ENCODE data around the gene KDM4E.
"Not testable (repeated sequence)": the region's sequence is repeated elsewhere in the genome, so short reads cannot be mapped to it uniquely, and the experiment has no call there.

The KDM4E gene

DNA sequence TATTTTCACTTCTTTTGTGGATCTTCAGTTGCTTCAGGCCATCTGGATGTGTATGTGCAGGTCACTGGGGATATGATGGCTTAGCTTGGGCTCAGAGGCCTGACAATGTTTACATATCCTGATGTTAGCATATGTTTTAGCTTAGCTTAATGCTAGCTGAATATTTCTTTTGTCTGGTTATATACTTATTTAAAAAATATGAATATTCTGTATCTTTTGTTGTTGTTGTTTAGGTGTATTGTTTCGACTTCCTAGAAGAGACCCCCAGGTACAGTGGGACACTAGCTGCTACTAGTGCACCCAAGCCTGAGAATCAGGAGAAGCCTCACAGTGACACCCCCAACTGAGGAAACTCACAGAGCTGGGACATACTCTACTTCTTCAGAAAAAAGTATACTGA is at the start of gene KDM4E:
KDM4E (plus strand) TSS at position 301 of the 400 bp plus-strand sequence. CDS start 300 bp downstream, outside the sequence.
- H3K4me1 Mint-ChIP-seq = no peaks in the 10 kb centered on the region
- no peaks in the 10 kb centered on the region for H3K27me3 Mint-ChIP-seq
- no peaks in the 10 kb centered on the region for H3K36me3 Mint-ChIP-seq
- ATAC-seq = no peak
- H3K27ac Mint-ChIP-seq = no peak within 1 kb of the TSS
- H3K4me3 Mint-ChIP-seq = no peak within 1 kb of the TSS
- H3K9me3 Mint-ChIP-seq = no peaks in the 10 kb centered on the region

GRCh38 chr11:94975599-94975998 is 49.5 kb upstream of the KDM4E start:
- Mint-ChIP-seq H3K36me3 (peaks cover 15% of the 10 kb centered on the region), H3K27me3 (no peaks in the 10 kb centered on the region), H3K4me3 (no peak overlapping the region), H3K27ac (no peak overlapping the region), H3K9me3 (peaks cover 2% of the 10 kb centered on the region), H3K4me1 (peaks cover 13% of the 10 kb centered on the region)
- ATAC-seq = no peak

DNA sequence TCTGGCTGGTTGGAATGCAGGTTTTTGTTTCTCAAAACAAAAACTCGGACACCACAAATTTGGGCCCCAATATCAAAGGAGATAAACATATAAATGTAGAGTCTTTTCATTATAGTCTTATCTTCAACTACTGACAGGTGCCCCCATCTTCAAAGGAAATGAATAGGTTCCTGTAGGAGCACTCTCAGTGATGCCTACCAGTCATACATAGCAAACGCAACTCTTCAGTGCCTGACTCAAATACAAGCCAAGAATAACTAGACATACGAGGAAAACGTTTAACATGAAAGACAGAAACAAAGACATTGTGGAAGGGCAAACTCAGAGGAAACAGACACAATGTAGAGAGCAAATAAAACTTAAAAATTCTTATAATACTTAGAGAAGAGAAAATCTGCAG is 37.7 kb upstream of the KDM4E start:
- Mint-ChIP-seq H3K9me3 (no peaks in the 10 kb centered on the region), H3K36me3 (no peaks in the 10 kb centered on the region), H3K27me3 (peaks cover 10% of the 10 kb centered on the region), H3K4me3 (no peak overlapping the region), H3K4me1 (no peaks in the 10 kb centered on the region), H3K27ac (no peak overlapping the region)
- no peak for ATAC-seq

DNA sequence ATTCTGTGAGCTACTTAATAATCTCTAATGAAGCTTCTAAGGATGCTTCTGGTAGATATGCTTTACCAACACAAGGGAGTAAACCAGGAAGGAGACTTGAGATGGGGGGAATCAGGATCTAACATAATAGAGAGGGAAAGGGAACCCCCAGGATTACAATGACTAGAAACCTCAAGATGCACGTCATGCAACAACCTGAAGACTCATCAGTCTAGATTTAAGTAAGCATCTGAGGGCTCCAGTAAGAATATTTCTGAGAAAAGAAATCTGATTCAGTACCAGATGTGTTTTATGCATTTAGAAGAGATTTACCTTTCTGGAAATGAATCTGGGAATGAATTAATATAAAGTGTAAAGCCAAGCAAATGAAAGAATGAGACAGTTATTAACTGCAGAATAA is 36.3 kb upstream of the KDM4E start:
- Mint-ChIP-seq H3K4me3 (no peak overlapping the region), H3K4me1 (no peaks in the 10 kb centered on the region), H3K27ac (no peak overlapping the region), H3K27me3 (peaks cover 10% of the 10 kb centered on the region), H3K9me3 (no peaks in the 10 kb centered on the region), H3K36me3 (no peaks in the 10 kb centered on the region)
- no peak for ATAC-seq

DNA sequence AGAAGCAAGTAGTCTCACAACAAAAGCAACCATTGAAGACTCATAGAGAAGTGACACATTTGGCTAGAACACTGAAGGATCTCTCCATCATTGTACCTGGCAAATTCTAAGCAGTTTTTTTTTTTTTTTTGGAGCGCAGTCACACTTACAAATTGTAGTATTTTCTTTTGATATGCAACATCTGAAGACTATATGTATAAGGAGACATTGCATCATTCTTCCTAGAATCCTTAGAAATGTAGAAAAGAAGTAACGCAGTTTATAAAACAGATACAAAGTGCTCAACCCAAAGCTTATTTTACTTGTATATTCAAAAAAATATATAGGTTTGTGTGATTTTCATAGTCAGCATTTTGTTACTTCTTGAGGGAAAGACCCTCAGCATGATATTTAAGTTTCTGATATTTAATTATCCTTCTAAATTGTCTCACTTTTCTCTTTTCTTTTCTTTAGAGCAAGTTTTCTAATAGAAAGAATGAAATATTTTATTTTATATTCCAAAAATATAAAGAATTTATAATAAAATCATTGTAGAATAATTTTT is 31.6 kb upstream of the KDM4E start:
- Mint-ChIP-seq H3K9me3 (no peaks in the 10 kb centered on the region), H3K27me3 (peaks cover 10% of the 10 kb centered on the region), H3K4me3 (no peak overlapping the region), H3K27ac (no peak overlapping the region), H3K4me1 (no peaks in the 10 kb centered on the region), H3K36me3 (peaks cover 3% of the 10 kb centered on the region)
- no peak for ATAC-seq

DNA sequence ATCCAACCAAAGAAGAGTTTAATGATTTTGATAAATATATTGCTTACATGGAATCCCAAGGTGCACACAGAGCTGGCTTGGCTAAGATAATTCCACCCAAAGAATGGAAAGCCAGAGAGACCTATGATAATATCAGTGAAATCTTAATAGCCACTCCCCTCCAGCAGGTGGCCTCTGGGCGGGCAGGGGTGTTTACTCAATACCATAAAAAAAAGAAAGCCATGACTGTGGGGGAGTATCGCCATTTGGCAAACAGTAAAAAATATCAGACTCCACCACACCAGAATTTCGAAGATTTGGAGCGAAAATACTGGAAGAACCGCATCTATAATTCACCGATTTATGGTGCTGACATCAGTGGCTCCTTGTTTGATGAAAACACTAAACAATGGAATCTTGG is 27.6 kb upstream of the KDM4E start:
- Mint-ChIP-seq H3K4me1 (no peaks in the 10 kb centered on the region), H3K9me3 (no peaks in the 10 kb centered on the region), H3K4me3 (no peak overlapping the region), H3K27ac (no peak overlapping the region), H3K27me3 (peaks cover 8% of the 10 kb centered on the region), H3K36me3 (peaks cover 8% of the 10 kb centered on the region)
- ATAC-seq = no peak

DNA sequence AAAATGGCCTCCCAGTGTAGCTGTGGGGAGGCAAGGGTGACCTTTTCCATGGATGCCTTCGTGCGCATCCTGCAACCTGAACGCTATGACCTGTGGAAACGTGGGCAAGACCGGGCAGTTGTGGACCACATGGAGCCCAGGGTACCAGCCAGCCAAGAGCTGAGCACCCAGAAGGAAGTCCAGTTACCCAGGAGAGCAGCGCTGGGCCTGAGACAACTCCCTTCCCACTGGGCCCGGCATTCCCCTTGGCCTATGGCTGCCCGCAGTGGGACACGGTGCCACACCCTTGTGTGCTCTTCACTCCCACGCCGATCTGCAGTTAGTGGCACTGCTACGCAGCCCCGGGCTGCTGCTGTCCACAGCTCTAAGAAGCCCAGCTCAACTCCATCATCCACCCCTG is 26.8 kb upstream of the KDM4E start:
- H3K9me3 Mint-ChIP-seq = no peaks in the 10 kb centered on the region
- H3K27me3 Mint-ChIP-seq = peaks cover 8% of the 10 kb centered on the region
- ATAC-seq = no peak
- no peak overlapping the region for H3K4me3 Mint-ChIP-seq
- H3K27ac Mint-ChIP-seq = no peak overlapping the region
- peaks cover 8% of the 10 kb centered on the region for H3K36me3 Mint-ChIP-seq
- H3K4me1 Mint-ChIP-seq = no peaks in the 10 kb centered on the region

DNA sequence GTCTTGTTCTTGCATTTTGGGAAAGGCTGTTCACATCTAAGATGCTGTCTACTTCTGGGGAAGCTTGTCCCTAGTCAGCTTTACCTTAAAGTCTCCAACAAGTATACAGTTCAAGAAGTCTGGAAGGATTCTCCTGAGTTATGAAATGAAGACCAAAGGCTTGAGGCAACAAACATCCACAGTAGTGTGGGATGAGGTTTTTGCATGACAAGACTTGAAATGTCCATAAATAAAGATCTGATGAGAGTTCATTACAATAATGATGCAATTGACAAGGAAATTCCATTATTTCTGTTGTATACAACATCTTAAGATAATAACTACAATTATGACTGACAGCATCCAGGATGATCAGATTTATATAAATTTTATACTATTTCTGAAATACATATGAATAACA is 21.3 kb upstream of the KDM4E start:
- Mint-ChIP-seq H3K4me3 (no peak overlapping the region), H3K36me3 (peaks cover 3% of the 10 kb centered on the region), H3K4me1 (no peaks in the 10 kb centered on the region), H3K9me3 (peaks cover 4% of the 10 kb centered on the region), H3K27ac (no peak overlapping the region), H3K27me3 (peaks cover 16% of the 10 kb centered on the region)
- no peak for ATAC-seq

DNA sequence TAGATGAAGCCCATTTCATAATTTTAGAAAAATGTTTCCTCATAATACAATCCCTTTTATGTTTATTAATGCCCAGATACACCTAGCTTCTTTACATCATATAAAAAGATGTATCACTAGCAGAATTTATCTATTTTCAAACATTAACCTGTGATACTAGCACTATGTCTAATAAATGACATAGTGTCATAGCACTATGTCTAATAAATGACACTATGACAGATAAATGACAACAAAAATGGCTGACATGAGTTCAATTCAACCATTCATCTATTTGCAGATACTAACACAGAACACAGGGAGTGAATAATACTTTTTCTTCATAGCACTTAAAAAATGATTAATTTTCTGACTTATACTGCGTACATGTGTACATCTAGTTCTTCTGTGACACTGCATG is 19.4 kb upstream of the KDM4E start:
- Mint-ChIP-seq H3K27me3 (peaks cover 21% of the 10 kb centered on the region), H3K27ac (no peak overlapping the region), H3K9me3 (peaks cover 4% of the 10 kb centered on the region), H3K4me3 (no peak overlapping the region), H3K36me3 (no peaks in the 10 kb centered on the region), H3K4me1 (no peaks in the 10 kb centered on the region)
- no peak for ATAC-seq

DNA sequence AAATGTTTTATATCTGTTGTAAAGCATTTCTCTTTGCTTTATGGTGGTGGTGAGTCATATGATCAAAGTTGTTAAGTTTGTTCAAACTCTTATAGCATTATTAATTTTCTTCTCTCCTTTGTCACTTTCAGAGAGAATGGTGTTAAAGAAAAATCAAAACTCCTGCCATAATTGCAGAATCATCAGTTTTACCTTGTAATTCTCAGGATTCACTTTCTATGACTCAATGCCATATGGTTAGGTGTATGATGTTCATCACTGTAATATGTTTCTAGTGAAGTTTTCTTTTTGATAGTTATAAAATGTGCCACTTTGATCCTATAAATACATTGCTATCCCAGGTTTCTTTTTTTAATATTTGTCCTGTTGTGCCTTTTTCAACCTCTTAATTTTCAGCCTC is 13.7 kb upstream of the KDM4E start:
- Mint-ChIP-seq H3K36me3 (no peaks in the 10 kb centered on the region), H3K4me3 (no peak overlapping the region), H3K9me3 (peaks cover 4% of the 10 kb centered on the region), H3K4me1 (no peaks in the 10 kb centered on the region), H3K27ac (no peak overlapping the region), H3K27me3 (peaks cover 44% of the 10 kb centered on the region)
- no peak for ATAC-seq

DNA sequence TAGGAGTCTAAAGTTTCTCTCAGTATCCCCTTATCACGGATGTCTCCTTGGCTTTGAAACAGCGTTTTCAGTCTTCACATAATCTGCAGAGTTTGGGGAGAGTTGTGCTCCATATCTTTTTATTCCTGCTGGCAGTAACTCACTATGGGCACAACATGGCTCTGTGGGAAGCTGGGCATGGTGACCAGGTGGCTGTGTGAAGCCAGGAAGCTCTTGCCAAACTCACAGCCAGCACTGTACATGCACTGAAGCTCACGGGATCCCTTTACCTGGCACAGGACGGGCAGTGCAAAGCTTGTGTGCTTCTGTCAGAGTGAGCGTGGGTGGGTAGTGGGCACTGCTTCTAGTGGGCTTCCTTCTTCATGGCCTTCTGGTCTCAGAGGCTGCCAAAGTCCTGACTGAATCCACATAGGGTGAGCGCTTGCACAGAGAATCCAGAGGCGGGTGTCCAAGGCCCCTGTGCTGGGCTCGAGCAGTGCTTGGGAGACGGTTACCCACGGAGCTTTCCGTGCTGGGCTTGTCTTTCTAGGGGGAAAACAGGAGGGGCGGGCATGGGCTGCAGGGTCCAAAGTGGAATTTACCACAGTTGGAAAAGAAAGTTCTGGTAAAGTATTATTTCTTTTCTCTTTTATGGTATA is 10.8 kb upstream of the KDM4E start:
- Mint-ChIP-seq H3K4me1 (no peaks in the 10 kb centered on the region), H3K4me3 (no peak overlapping the region), H3K9me3 (no peaks in the 10 kb centered on the region), H3K27me3 (peaks cover 35% of the 10 kb centered on the region), H3K36me3 (no peaks in the 10 kb centered on the region), H3K27ac (no peak overlapping the region)
- no peak for ATAC-seq

- ATAC-seq = no peak
- H3K36me3 Mint-ChIP-seq = no peaks in the 10 kb centered on the region
- H3K9me3 Mint-ChIP-seq = no peaks in the 10 kb centered on the region
- no peaks in the 10 kb centered on the region for H3K4me1 Mint-ChIP-seq
- H3K4me3 Mint-ChIP-seq = no peak overlapping the region
- H3K27me3 Mint-ChIP-seq = peaks cover 27% of the 10 kb centered on the region
- no peak overlapping the region for H3K27ac Mint-ChIP-seq
Observed at GRCh38 chr11:95016139-95016538, 8.9 kb upstream of the KDM4E start.

GRCh38 chr11:95021468-95021867 is 3.6 kb upstream of the KDM4E start:
- H3K9me3 Mint-ChIP-seq, H3K36me3 Mint-ChIP-seq, ATAC-seq, H3K27ac Mint-ChIP-seq, H3K27me3 Mint-ChIP-seq, H3K4me1 Mint-ChIP-seq, H3K4me3 Mint-ChIP-seq: not testable (repeated sequence)

- H3K9me3 Mint-ChIP-seq, H3K4me3 Mint-ChIP-seq, H3K4me1 Mint-ChIP-seq, H3K27me3 Mint-ChIP-seq, H3K36me3 Mint-ChIP-seq, ATAC-seq, H3K27ac Mint-ChIP-seq: not testable (repeated sequence)
Observed at GRCh38 chr11:95025594-95025993, 536 bp downstream of the KDM4E start.

- no peak for ATAC-seq
- no peaks in the 10 kb centered on the region for H3K4me1 Mint-ChIP-seq
- H3K27ac Mint-ChIP-seq = no peak overlapping the region
- no peaks in the 10 kb centered on the region for H3K27me3 Mint-ChIP-seq
- no peaks in the 10 kb centered on the region for H3K9me3 Mint-ChIP-seq
- H3K36me3 Mint-ChIP-seq = no peaks in the 10 kb centered on the region
- no peak overlapping the region for H3K4me3 Mint-ChIP-seq
Observed at GRCh38 chr11:95028357-95028756, 3.3 kb downstream of the KDM4E start.

- no peaks in the 10 kb centered on the region for H3K4me1 Mint-ChIP-seq
- no peaks in the 10 kb centered on the region for H3K36me3 Mint-ChIP-seq
- H3K9me3 Mint-ChIP-seq = no peaks in the 10 kb centered on the region
- H3K27ac Mint-ChIP-seq = no peak overlapping the region
- H3K4me3 Mint-ChIP-seq = no peak overlapping the region
- H3K27me3 Mint-ChIP-seq = peaks cover 16% of the 10 kb centered on the region
- ATAC-seq = no peak
Observed at GRCh38 chr11:95033051-95033450, 8.0 kb downstream of the KDM4E start.

Data from stimulated activated memory B cell treated with anti-CD40 and anti-IgM and Interleukin-4, amounts not matched to agents 10 μg/mL and 1 μg/mL and 100 μg/mL, for 72 hours (primary cell).